HL-60/S4 (cell line): ENCODE data around the gene MAPT.

Experiments
- in situ Hi-C: fragments of 300-500 bp; cut with MboI; formaldehyde crosslinking; loops from 2 replicates; pipeline ENCODE4 v1.14.3; 2022; ENCODE audit warnings: low sequenced_read_pairs

MAPT gene

GRCh38 chr17:45986056-45986455 is 91.7 kb downstream of the MAPT start:
- in situ Hi-C loops: no loop called here

DNA sequence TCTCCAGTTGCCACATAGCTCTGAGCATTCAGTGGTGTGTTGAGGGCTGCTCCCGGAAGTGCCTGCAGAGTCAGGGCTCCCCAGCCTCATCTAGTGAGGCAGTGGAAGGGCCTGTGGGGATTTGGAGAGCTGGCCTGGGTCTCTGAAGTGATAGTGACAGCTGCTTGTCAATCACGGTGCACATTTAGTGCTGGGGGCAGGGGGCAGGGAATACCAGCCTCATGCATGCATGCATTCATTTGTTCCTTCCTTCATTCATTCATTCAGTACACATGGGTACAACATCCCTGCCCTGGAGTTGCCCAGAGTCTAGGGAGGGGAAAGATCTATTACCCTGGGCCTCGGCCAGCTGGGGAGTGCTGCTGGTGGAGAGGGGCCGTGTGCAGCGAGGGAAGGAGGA is 93.4 kb downstream of the MAPT start:
- in situ Hi-C loops: no loop called here

GRCh38 chr17:45989759-45990158 is 95.4 kb downstream of the MAPT start:
- in situ Hi-C loops: no loop called here

GRCh38 chr17:45990886-45991285 is 96.5 kb downstream of the MAPT start:
- in situ Hi-C loops: no loop called here

DNA sequence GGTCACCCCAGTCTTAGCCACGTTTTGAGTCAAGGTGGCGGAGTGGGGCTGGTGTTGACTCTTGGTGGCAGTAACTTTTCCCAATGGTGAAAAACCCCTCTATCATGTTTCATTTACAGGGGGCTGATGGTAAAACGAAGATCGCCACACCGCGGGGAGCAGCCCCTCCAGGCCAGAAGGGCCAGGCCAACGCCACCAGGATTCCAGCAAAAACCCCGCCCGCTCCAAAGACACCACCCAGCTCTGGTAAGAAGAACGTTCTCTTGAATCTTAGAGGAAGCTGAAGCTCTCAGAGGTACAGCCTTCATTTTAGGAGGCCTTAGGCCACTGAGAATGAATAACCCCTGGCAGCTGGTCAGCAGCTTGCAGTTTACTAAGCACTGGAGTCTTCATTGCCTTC is 97.0 kb downstream of the MAPT start:
- in situ Hi-C loops: no loop called here

GRCh38 chr17:45992175-45992574 is 97.8 kb downstream of the MAPT start:
- in situ Hi-C loops: no loop called here

GRCh38 chr17:45992904-45993303 is 98.5 kb downstream of the MAPT start:
- in situ Hi-C loops: no loop called here

- in situ Hi-C loops: no loop called here
These were observed 99.7 kb downstream of the MAPT start for GRCh38 chr17:45993962-45994627.

DNA sequence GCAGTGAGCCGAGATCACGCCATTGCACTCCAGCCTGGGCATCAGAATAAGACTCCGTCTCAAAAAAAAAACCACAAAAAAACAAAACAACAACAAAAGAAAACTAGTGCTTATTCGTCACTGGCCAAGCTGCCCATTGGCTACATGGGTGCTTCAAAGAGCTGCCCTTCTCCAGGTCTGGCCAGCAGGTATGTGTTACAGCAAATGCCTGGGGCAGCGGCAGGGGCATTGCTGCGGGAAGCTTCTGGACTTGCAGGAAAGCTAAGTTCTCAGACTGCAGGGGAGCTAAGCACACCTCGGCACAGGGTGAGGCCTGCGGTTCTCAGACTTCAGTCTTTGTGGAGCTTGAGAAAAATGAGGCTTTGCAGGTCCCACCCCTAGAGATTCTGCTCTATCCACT is 100.6 kb downstream of the MAPT start:
- in situ Hi-C loops: no loop called here

- in situ Hi-C loops: no loop called here
These were observed 101.4 kb downstream of the MAPT start for GRCh38 chr17:45995627-45996270.

- in situ Hi-C loops: no loop called here
These were observed 102.1 kb downstream of the MAPT start for GRCh38 chr17:45996282-45996937.

DNA sequence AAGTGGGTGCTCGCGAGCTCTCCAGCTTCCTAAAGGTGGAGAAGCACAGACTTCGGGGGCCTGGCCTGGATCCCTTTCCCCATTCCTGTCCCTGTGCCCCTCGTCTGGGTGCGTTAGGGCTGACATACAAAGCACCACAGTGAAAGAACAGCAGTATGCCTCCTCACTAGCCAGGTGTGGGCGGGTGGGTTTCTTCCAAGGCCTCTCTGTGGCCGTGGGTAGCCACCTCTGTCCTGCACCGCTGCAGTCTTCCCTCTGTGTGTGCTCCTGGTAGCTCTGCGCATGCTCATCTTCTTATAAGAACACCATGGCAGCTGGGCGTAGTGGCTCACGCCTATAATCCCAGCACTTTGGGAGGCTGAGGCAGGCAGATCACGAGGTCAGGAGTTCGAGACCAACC is 102.8 kb downstream of the MAPT start:
- in situ Hi-C loops: no loop called here

- in situ Hi-C loops: no loop called here
These were observed 103.3 kb downstream of the MAPT start for GRCh38 chr17:45997624-45998023.

GRCh38 chr17:45998987-45999899 is 104.9 kb downstream of the MAPT start, which contains the start of gene STH:
TSS of gene STH (plus strand) at chr17:45999250. CDS start at chr17:45999280, 30 bp downstream.
- in situ Hi-C loops: no loop called here

DNA sequence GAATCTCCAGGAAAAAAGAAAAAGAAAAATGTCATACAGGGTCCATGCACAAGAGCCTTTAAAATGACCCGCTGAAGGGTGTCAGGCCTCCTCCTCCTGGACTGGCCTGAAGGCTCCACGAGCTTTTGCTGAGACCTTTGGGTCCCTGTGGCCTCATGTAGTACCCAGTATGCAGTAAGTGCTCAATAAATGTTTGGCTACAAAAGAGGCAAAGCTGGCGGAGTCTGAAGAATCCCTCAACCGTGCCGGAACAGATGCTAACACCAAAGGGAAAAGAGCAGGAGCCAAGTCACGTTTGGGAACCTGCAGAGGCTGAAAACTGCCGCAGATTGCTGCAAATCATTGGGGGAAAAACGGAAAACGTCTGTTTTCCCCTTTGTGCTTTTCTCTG is 105.5 kb downstream of the MAPT start:
- in situ Hi-C loops: no loop called here

DNA sequence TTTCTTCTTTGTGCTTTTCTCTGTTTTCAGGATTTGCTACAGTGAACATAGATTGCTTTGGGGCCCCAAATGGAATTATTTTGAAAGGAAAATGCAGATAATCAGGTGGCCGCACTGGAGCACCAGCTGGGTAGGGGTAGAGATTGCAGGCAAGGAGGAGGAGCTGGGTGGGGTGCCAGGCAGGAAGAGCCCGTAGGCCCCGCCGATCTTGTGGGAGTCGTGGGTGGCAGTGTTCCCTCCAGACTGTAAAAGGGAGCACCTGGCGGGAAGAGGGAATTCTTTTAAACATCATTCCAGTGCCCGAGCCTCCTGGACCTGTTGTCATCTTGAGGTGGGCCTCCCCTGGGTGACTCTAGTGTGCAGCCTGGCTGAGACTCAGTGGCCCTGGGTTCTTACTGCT is 105.9 kb downstream of the MAPT start:
- in situ Hi-C loops: no loop called here

- in situ Hi-C loops: no loop called here
These were observed 106.4 kb downstream of the MAPT start for GRCh38 chr17:46000757-46001156.

- in situ Hi-C loops: no loop called here
These were observed 107.3 kb downstream of the MAPT start for GRCh38 chr17:46001390-46002310.

DNA sequence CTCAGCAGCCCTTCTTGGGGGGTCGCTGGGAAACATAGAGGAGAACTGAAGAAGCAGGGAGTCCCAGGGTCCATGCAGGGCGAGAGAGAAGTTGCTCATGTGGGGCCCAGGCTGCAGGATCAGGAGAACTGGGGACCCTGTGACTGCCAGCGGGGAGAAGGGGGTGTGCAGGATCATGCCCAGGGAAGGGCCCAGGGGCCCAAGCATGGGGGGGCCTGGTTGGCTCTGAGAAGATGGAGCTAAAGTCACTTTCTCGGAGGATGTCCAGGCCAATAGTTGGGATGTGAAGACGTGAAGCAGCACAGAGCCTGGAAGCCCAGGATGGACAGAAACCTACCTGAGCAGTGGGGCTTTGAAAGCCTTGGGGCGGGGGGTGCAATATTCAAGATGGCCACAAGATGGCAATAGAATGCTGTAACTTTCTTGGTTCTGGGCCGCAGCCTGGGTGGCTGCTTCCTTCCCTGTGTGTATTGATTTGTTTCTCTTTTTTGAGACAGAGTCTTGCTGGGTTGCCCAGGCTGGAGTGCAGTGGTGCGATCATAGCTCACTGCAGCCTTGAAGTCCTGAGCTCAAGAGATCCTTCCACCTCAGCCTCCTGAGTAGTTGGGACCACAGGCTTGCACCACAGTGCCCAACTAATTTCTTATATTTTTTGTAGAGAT is 108.1 kb downstream of the MAPT start:
- in situ Hi-C loops: no loop called here

DNA sequence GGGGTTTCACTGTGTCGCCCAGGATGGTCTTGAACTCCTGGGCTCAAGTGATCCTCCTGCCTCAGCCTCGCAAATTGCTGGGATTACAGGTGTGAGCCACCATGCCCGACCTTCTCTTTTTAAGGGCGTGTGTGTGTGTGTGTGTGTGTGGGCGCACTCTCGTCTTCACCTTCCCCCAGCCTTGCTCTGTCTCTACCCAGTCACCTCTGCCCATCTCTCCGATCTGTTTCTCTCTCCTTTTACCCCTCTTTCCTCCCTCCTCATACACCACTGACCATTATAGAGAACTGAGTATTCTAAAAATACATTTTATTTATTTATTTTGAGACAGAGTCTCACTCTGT is 108.6 kb downstream of the MAPT start:
- in situ Hi-C loops: no loop called here
